GM12878 (cell line): Measurements from ENCODE around the gene MLN. TPM values are rescaled to one million over a fixed set of nuclear protein-coding genes. Genes with fewer than 3 reads are reported as not detected.

Source experiments
- ATAC-seq: fragments of 200-7000 bp; cut with Tn5 transposase; 3 replicates; pipeline ENCODE4 v1.9.1; 2020; ENCODE audit warnings: mild to moderate bottlenecking, moderate library complexity
- BruUV-seq: library from RNA; stranded (reverse); fragments of 400-500 nt; replicated peaks from 2 replicates; lab custom pipeline; 2021; lab: Mats Ljungman, UMichigan
- CTCF ChIA-PET: fragments of 300-600 bp; sonication (Branson Sonifier 250); formaldehyde crosslinking; extraction: SDS; loops from one replicate; lab custom pipeline; 2021; ENCODE audit warnings: inconsistent platforms; lab: Yijun Ruan, JAX
- POLR2A ChIA-PET: fragments of 350-600 bp; formaldehyde crosslinking; extraction: SDS; loops from one replicate; lab custom pipeline; 2021; ENCODE audit warnings: inconsistent platforms; lab: Charles Lee
- RAD21 ChIA-PET: fragments of 300-600 bp; sonication (Branson Sonifier 250); formaldehyde crosslinking; loops from one replicate; lab custom pipeline; 2023; ENCODE audit warnings: antibody characterized with exemption; ENCODE audit not compliant: unreplicated experiment; lab: Charles Lee
- SMC1A ChIA-PET: fragments of 300-600 bp; sonication (Branson Sonifier 250); formaldehyde crosslinking; loops from one replicate; lab custom pipeline; 2023; ENCODE audit not compliant: unreplicated experiment, uncharacterized antibody; lab: Charles Lee
- DNase-seq: peaks from one replicate; pipeline ENCODE4 v3.0.0-alpha.2; 2011; ENCODE audit warnings: low read depth, low spot score
- FAIRE-seq: peaks from 3 replicates; lab custom pipeline; 2011; peaks lifted over from hg19 to GRCh38; lab: Jason Lieb, UNC
- H2AFZ ChIP-seq: 2 replicates; pipeline ENCODE4 v1.6.0; 2011; ENCODE audit warnings: low read depth, low read length, control low read depth; ENCODE audit not compliant: control insufficient read depth
- H3K27ac ChIP-seq: 2 replicates; pipeline ENCODE4 v1.5.1; 2011; ENCODE audit warnings: control low read depth; ENCODE audit not compliant: control insufficient read depth, insufficient read depth
- H3K27me3 ChIP-seq, 2 experiments: replicated peaks in 1 of 2; 2 replicates each; pipeline versions ENCODE4 v1.6.0 to v1.6.1; 2011; ENCODE audit warnings: low read length in 1 of 2; ENCODE audit not compliant: control insufficient read depth in 2 of 2, insufficient read depth in 2 of 2
- H3K36me3 ChIP-seq, 2 experiments: 2 replicates each; pipeline ENCODE4 v1.5.1; 2011; ENCODE audit warnings: low read length in 1 of 2; ENCODE audit not compliant: control insufficient read depth in 2 of 2, insufficient read depth in 2 of 2
- H3K4me1 ChIP-seq: 2 replicates; pipeline ENCODE4 v1.6.1; 2011; ENCODE audit warnings: mild to moderate bottlenecking, low read length, moderate library complexity, mixed read lengths; ENCODE audit not compliant: control insufficient read depth, insufficient read depth
- H3K4me2 ChIP-seq: 2 replicates; pipeline ENCODE4 v1.6.0; 2011; ENCODE audit warnings: control low read depth; ENCODE audit not compliant: control insufficient read depth, insufficient read depth
- H3K4me3 ChIP-seq: fragments of 200-600 bp; sonication (generic); 2 replicates; pipeline ENCODE4 v1.5.1; 2016
- H3K79me2 ChIP-seq: 2 replicates; pipeline ENCODE4 v1.6.0; 2011; ENCODE audit warnings: low read length; ENCODE audit not compliant: control insufficient read depth, insufficient read depth
- H3K9ac ChIP-seq: 2 replicates; pipeline ENCODE4 v1.8.0; 2011; ENCODE audit warnings: low read length, control low read depth, mixed read lengths; ENCODE audit not compliant: control insufficient read depth, insufficient read depth
- H3K9me3 ChIP-seq: replicated peaks from 3 replicates; pipeline ENCODE4 v1.5.1; 2011; ENCODE audit warnings: mild to moderate bottlenecking, low read length; ENCODE audit not compliant: control insufficient read depth, insufficient read depth
- H4K20me1 ChIP-seq: 2 replicates; pipeline ENCODE4 v1.6.0; 2011; ENCODE audit not compliant: control insufficient read depth, insufficient read depth
- CBFB ChIP-seq: IDR thresholded peaks from 2 replicates; pipeline ENCODE4 v1.6.1; 2016; ENCODE audit warnings: antibody characterized with exemption, low read depth
- CTCF ChIP-seq, 3 experiments: IDR thresholded peaks in 2 of 3; conservative IDR thresholded peaks in 1 of 3; 2 replicates each; pipeline ENCODE4 v1.5.1; 2011; ENCODE audit warnings: low read depth in 3 of 3, low read length in 3 of 3, mild to moderate bottlenecking in 3 of 3, control low read depth in 2 of 3, moderate library complexity in 2 of 3, inconsistent platforms in 1 of 3, mixed read lengths in 1 of 3; ENCODE audit not compliant: control insufficient read depth in 2 of 3, insufficient read depth in 1 of 3; ENCODE audit errors: extremely low read depth in 1 of 3
- JUNB ChIP-seq: IDR thresholded peaks from 2 replicates; pipeline ENCODE4 v1.6.1; 2016; ENCODE audit warnings: antibody characterized with exemption, mild to moderate bottlenecking
- MLLT1 ChIP-seq: fragments of 450-650 bp; IDR thresholded peaks from 2 replicates; pipeline ENCODE4 v1.6.1; 2016; ENCODE audit warnings: mild to moderate bottlenecking
- NFIC ChIP-seq: IDR thresholded peaks from 2 replicates; pipeline ENCODE4 v1.6.1; 2012; ENCODE audit warnings: low read depth, mild to moderate bottlenecking, inconsistent platforms, low read length, moderate library complexity
- NR2C1 ChIP-seq: fragments of 450-650 bp; IDR thresholded peaks from 2 replicates; pipeline ENCODE4 v1.6.1; 2017; ENCODE audit warnings: antibody characterized with exemption, mild to moderate bottlenecking, moderate library complexity
- NR2F1 ChIP-seq: fragments of 450-650 bp; conservative IDR thresholded peaks from 2 replicates; pipeline ENCODE4 v1.6.1; 2017; ENCODE audit warnings: mild to moderate bottlenecking
- POLR2AphosphoS2 ChIP-seq: IDR thresholded peaks from 2 replicates; pipeline ENCODE4 v1.6.1; 2011; ENCODE audit warnings: low read depth, mild to moderate bottlenecking, low read length, improper control_type of control experiment, moderate library complexity
- RB1 ChIP-seq: fragments of 450-650 bp; formaldehyde crosslinking; IDR thresholded peaks from 2 replicates; pipeline ENCODE4 v1.6.1; 2017; ENCODE audit warnings: mild to moderate bottlenecking, borderline replicate concordance
- SMAD1 ChIP-seq: fragments of 450-650 bp; IDR thresholded peaks from 2 replicates; pipeline ENCODE4 v1.6.1; 2018; ENCODE audit warnings: mild to moderate bottlenecking, low read depth; ENCODE audit not compliant: partially characterized antibody
- SMARCA5 ChIP-seq: fragments of 450-650 bp; IDR thresholded peaks from 2 replicates; pipeline ENCODE4 v1.6.1; 2017; ENCODE audit warnings: mild to moderate bottlenecking
- STAT1 ChIP-seq: fragments of 450-650 bp; conservative IDR thresholded peaks from 2 replicates; pipeline ENCODE4 v1.6.1; 2014; ENCODE audit warnings: antibody characterized with exemption, mild to moderate bottlenecking
- TAF1 ChIP-seq: IDR thresholded peaks from 2 replicates; pipeline ENCODE4 v1.6.1; 2011; ENCODE audit warnings: mild to moderate bottlenecking, low read depth, low read length, borderline replicate concordance
- ZNF274 ChIP-seq: IDR thresholded peaks from one replicate; pipeline ENCODE4 v1.8.0; 2011; ENCODE audit not compliant: insufficient read length, insufficient read depth
- ZNF687 ChIP-seq: fragments of 450-650 bp; IDR thresholded peaks from 2 replicates; pipeline ENCODE4 v1.6.1; 2017; ENCODE audit warnings: mild to moderate bottlenecking, moderate library complexity
- whole genome bisulfite sequencing: methylation state at CpG from one replicate; pipeline ENCODE4 v1.1.6; 2016; ENCODE audit warnings: low lambda C conversion rate; ENCODE audit not compliant: insufficient replicate concordance, insufficient coverage; ENCODE audit errors: missing lambda C conversion rate; 5-methylcytosine and 5-hydroxymethylcytosine counted together
- in situ Hi-C: fragments of 300-500 bp; cut with MboI; formaldehyde crosslinking; loops from 9 replicates; pipeline ENCODE4 v1.14.3; 2018; ENCODE audit warnings: mixed read lengths
- intact Hi-C: fragments of 100-400 bp; cut with micrococcal nuclease; formaldehyde crosslinking; loops from one replicate; pipeline ENCODE4 v1.14.2; 2022; ENCODE audit not compliant: unreplicated experiment
- polyA plus RNA-seq, 11 experiments: library from polyadenylated mRNA; depleted of rRNA in 4 of 11; unstranded in 6 of 11; stranded (reverse) in 5 of 11; fragments of >200 nt; fragmentation: Nextera tagmentation in 4 of 11; fragmentation: Illumina TruSeq in 1 of 11; extraction: Ambion mirVana in 4 of 11; extraction: Trizol in 1 of 11; gene quantifications; 1 replicate in 1 of 11; 2 replicates in 10 of 11; pipeline versions ENCODE4 v1.2.1 to v1.2.3, GENCODE V29; 2011 to 2016; ENCODE audit warnings: inconsistent platforms in 2 of 11, missing spikeins in 2 of 11, low read depth in 1 of 11
- total RNA-seq, 4 experiments: library from RNA; depleted of rRNA in 3 of 4; stranded (reverse); fragments of >200 nt in 3 of 4; fragmentation: Illumina TruSeq in 1 of 4; extraction: Trizol in 1 of 4; gene quantifications; 2 replicates each; pipeline versions ENCODE4 v1.2.1 to v1.2.3, GENCODE V29; 2013 to 2021

Gene MLN
- total and polyA plus RNA-seq, 10 of the 15 experiments (the other 5 are each of a cell fraction or from before 2014, with no cell fraction given), result not detected

GRCh38 chr6:33792981-33793380 is 10.8 kb downstream of the MLN start:
- Histone ChIP-seq H2AFZ (no peak overlapping the region), H3K9ac (no peak overlapping the region), H3K79me2 (peaks cover 9% of the 10 kb centered on the region), H3K36me3 (no peaks in the 10 kb centered on the region), H3K27ac (no peak overlapping the region), H3K4me3 (no peak overlapping the region), H3K9me3 (no peaks in the 10 kb centered on the region), H3K4me2 (no peak overlapping the region), H3K4me1 (no peaks in the 10 kb centered on the region), H3K27me3 (no peaks in the 10 kb centered on the region; a peak in 2 of 4 replicates)
- RAD21 ChIA-PET, result no interaction called here
- SMC1A ChIA-PET, result no interaction called here
- CTCF ChIA-PET, result no interaction called here
- DNase-seq, result no peak
- WGBS, result 32% methylated on average over 10 of the region's 10 CpGs
- in situ Hi-C loops (no loop called here), intact Hi-C loops (no loop called here)
- TF ChIP-seq SMAD1 (no peak), NR2C1 (no peak), JUNB (no peak), CBFB (no peak), POLR2AphosphoS2 (no peak), NFIC (no peak), CTCF (IDR thresholded peaks at IDR 0.05 in 2 of 3, conservative IDR thresholded peaks at IDR 0.05 in 1 of 3; ENCODE audit: control insufficient read depth in 2 of 3, extremely low read depth in 1 of 3, insufficient read depth in 1 of 3, low read depth in 3 of 3, low read length in 3 of 3) (no peak), TAF1 (no peak), ZNF274 (no peak), MLLT1 (no peak), STAT1 (no peak), RB1 (no peak), ZNF687 (no peak), NR2F1 (no peak), SMARCA5 (no peak)
- TF ChIP-seq, all 136 proteins: peak for 0
- POLR2A ChIA-PET, result no interaction called here
- BruUV-seq, result no TSS peak
- no peaks in the 10 kb centered on the region for H4K20me1 ChIP-seq
- ATAC-seq (no peak), FAIRE-seq (no peak)
